ENCODE measurements around the gene SYNGR3. TPM values are rescaled to one million over a fixed set of nuclear protein-coding genes. Genes with fewer than 3 reads are reported as not detected.

Gene SYNGR3, protein sequence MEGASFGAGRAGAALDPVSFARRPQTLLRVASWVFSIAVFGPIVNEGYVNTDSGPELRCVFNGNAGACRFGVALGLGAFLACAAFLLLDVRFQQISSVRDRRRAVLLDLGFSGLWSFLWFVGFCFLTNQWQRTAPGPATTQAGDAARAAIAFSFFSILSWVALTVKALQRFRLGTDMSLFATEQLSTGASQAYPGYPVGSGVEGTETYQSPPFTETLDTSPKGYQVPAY
- total RNA-seq: 10 to 100 TPM in 1 of 2 experiments, 1 to 10 TPM in 1; 6.4 to 17.6 TPM

DNA sequence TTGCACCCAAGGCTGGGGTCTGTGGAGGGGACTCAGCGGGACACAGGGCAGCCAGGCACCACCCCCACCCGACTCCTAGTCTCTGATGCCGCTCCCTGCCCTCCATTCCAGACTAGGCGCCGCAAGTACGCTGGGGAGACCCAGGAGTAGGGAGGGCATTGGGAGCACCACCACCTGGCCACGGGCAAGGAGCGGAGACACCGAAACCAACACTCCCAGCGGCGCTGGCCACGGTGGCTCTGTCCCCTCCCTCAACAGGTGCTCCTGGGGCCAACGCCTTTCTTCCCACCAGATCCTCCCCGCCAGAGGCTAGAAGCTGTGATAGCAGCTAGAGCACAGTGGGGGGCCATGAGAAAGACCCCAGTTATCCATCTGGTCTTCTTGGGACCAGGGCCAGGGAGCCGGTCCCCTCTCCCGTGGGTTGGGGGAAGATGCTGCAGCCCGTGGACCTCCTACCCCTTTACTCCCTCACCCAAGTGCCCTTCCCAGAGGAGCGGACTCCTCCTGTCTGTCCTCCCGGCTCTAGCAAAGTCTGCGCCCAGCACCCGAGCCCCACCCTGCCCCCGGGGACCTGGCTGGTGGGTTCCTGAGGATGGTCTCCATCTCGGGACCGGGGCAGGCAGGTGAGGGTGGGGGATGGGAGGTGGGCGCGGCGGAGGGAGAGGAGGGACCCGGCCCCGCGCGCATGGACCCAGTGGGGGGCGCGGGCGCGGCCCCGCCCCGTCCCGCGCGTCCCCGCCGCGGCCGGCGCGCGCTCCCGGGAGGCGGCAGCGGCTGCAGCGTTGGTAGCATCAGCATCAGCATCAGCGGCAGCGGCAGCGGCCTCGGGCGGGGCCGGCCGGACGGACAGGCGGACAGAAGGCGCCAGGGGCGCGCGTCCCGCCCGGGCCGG is at the start of gene SYNGR3:
SYNGR3 (plus strand) TSS at position 762 of the 892 bp plus-strand sequence. CDS start 133 bp downstream, outside the sequence.
- Mint-ChIP-seq H3K4me3 (peak within 1 kb of the TSS; percentile 66), H3K27me3 (peaks cover 11% of the 10 kb centered on the region), H3K9me3 (ENCODE audit: low read depth) (no peaks in the 10 kb centered on the region), H3K27ac (peak within 1 kb of the TSS; percentile 78), H3K36me3 (peaks cover 8% of the 10 kb centered on the region), H3K4me1 (peaks cover 34% of the 10 kb centered on the region)
- no peak for ATAC-seq
- no peak for DNase-seq
- CTCF ChIA-PET: no interaction called here

DNA sequence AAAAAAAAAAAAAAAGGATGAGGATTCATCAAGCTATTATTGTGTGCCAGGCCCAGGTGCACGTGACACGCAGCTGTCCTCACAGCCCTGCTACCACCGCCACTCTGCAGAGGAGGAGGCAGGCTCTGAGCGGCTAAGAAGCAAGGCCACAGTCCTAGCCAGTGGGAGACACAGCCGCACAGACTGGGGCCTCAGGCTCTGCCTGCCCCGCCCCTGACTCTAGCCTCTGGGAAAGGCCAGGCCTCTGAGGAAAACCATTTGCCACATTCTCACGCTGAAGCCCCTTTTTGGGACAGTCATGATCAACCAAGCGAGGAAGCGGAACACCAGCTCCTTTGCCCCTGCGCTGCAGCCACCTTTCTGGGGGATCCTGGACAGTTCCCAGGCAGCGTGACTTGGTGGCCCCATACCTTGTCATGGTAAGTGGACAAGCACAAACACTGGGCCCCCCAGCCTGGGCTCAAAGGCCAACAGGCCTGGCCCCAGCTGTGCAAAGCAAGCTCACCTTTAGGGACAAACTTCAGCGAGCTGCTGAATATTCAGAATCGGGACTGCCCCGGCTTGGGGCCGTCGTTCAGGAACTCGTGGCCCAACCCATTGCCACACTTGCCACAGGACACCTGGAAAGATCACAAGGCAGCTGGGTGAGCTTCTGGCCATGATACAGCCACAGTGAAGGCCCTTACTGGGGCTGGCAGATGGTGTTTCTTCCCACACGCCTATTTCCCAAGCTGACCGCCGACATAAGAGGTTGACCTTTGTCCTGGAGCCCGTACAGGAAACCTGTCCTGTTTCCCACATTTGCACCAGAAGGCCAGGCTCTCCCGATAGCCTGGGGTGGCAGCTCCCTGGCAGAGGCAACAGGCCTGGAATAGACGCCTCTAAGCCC is 49.3 kb upstream of the SYNGR3 start:
- DNase-seq: no peak
- peaks cover 26% of the 10 kb centered on the region for H3K4me1 Mint-ChIP-seq
- H3K9me3 Mint-ChIP-seq (ENCODE audit: low read depth): no peaks in the 10 kb centered on the region
- H3K27ac Mint-ChIP-seq: no peak overlapping the region
- CTCF ChIA-PET: interaction anchor here (0.6 to 2.8 kb wide), 7 partner anchors 11 to 229 kb away, joined by 3 to 17 read pairs (median 5); partner anchors contain the start of genes NUBP2, SPSB3 and TBL3
- H3K36me3 Mint-ChIP-seq: peaks cover 8% of the 10 kb centered on the region
- H3K27me3 Mint-ChIP-seq: no peaks in the 10 kb centered on the region
- no peak for ATAC-seq
- H3K4me3 Mint-ChIP-seq: no peak overlapping the region

DNA sequence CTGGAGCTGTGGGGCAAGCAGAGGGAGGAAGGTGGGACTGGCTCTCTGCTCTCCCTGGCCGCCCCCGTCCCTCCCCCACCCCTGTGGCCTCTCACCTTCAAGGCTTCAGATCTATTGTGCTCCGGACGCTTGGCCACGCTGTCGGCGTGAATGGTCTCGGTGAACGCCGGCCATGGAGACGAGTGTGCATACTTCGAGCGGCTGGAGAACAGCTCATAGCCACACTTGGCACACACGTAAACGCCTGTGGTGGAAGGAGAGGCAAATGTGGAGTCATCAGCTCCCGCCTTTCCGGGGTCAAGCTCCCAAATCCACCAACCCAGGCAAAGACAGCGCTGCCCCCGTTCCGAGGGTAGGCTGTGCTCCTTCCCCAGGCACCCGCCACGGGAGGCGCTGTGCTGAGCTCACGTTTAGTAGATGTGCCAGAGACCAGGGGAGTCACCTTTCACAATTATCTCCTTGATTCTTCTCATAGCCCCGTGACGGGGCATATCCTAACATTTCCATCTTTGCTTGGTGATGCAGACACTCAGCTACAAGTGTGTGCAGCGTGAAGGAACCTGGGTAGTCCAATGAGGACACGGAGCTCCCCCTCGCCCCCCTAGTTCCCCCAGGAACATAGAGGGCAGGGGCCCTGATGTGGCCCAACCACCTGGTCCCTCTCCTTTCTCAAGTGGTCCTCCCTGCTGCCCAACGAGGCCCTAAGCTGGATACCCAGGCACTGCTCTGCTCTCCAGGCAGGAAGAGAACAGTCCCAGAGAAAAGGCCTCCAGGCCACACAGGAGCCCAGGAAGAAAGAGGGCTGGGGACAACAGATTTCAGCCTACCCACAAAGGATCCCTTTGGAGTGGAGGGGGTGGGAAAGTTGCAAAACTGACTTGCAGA is 48.4 kb upstream of the SYNGR3 start:
- H3K9me3 Mint-ChIP-seq (ENCODE audit: low read depth): no peaks in the 10 kb centered on the region
- CTCF ChIA-PET: interaction anchor here (0.6 to 2.8 kb wide), 7 partner anchors 10 to 230 kb away, joined by 3 to 17 read pairs (median 3); partner anchors contain the start of genes NUBP2, SPSB3 and TBL3
- ATAC-seq: no peak
- no peaks in the 10 kb centered on the region for H3K27me3 Mint-ChIP-seq
- no peak overlapping the region for H3K27ac Mint-ChIP-seq
- H3K4me3 Mint-ChIP-seq: peak overlapping the region; percentile 82
- no peak for DNase-seq
- H3K4me1 Mint-ChIP-seq: peaks cover 26% of the 10 kb centered on the region
- peaks cover 8% of the 10 kb centered on the region for H3K36me3 Mint-ChIP-seq

DNA sequence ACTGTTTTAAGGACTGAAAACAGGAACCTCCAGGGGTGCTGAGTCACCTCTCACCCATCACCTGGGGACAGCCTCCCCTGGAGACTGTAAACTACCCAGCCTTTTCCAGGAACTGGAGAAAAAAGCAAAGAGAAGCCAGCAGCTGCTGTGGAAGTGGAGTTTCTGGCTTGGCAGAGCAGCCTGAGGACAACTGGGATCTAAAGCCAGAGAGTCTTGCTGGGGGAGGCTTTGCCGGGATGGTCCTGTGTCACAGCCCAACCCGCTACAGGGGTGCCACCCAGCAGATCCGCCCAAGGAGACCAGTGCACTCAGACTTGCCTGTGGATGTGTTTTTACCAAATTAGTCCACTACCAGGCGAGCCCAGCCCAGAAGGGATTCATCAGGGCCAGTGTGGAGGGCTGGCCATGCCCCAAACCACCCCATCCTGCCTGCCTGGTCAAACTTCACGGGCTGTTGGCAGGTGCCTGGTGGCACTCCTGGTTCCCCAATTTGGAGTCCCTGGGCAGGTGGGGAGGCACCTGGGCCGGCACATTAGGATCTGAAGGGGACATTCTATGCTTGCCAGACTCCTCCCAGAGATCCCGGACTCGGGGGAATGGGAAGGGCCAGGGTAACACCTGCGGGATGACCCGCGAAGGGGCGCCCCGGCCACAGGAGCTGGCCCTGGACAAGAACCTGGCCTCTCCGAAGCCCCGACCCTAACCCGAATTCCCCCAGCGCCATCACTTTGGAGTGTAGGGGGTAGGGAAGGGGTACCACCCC is 47.5 kb upstream of the SYNGR3 start:
- Mint-ChIP-seq H3K27me3 (no peaks in the 10 kb centered on the region), H3K4me1 (peaks cover 26% of the 10 kb centered on the region), H3K4me3 (peak overlapping the region; percentile 82), H3K36me3 (peaks cover 8% of the 10 kb centered on the region), H3K27ac (peak overlapping the region; percentile 78), H3K9me3 (ENCODE audit: low read depth) (no peaks in the 10 kb centered on the region)
- ATAC-seq (no peak), DNase-seq (no peak)
- CTCF ChIA-PET: interaction anchor here (0.8 to 2.8 kb wide), 6 partner anchors 10 to 198 kb away, joined by 3 to 17 read pairs (median 4); partner anchors contain the start of genes NUBP2, SPSB3 and TBL3

- DNase-seq (peak; percentile 100), ATAC-seq (peak; percentile 96)
- H3K9me3 Mint-ChIP-seq (ENCODE audit: low read depth): no peaks in the 10 kb centered on the region
- H3K27ac Mint-ChIP-seq: peak within 1 kb of the TSS; percentile 78
- peak within 1 kb of the TSS; percentile 82 for H3K4me3 Mint-ChIP-seq
- CTCF ChIA-PET: interaction anchor here (0.6 to 1.7 kb wide), 9 partner anchors 10 to 969 kb away, joined by 3 to 9 read pairs (median 4); partner anchors contain the start of genes ECI1, FLYWCH1, NDUFB10 and TBL3
- H3K27me3 Mint-ChIP-seq: no peaks in the 10 kb centered on the region
- peaks cover 6% of the 10 kb centered on the region for H3K36me3 Mint-ChIP-seq
- H3K4me1 Mint-ChIP-seq: peaks cover 26% of the 10 kb centered on the region
These were observed 46.7 kb upstream of the SYNGR3 start, which contains the start of gene MSRB1 for GRCh38 chr16:1942810-1943726. Gene MSRB1, minus strand, starts transcription at chr16:1943199. Its CDS starts 43 bp downstream, at chr16:1943156.

DNA sequence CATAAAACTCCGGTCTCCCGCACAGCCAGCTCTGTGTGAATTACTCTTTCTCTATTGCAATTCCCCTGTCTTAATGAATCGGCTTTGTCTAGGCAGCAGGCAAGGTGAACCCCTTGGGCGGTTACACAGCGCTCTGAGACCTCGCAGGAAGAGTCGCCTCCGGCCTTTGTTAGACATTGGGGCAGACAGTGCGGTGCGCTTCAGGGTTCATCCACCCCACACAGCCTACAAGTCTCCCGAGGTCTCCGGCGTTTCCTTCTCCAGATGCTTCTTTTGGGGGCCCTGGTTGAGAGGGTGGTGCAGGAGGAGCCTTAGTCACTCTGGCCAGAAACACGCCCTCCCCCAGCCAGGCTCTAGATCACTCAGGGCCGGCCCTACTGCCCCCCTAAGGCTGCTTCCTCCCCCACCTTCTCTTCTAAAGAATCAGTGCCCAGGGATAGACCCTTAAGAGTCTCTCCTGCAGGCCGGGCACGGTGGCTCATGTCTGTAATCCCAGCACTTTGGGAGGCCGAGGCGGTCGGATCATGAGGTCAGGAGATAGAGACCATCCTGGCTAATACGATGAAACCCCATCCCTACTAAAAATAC is 45.1 kb upstream of the SYNGR3 start:
- Mint-ChIP-seq H3K4me3 (peak overlapping the region; percentile 82), H3K9me3 (ENCODE audit: low read depth) (no peaks in the 10 kb centered on the region), H3K27ac (peak overlapping the region; percentile 78), H3K36me3 (no peaks in the 10 kb centered on the region), H3K27me3 (no peaks in the 10 kb centered on the region), H3K4me1 (peaks cover 26% of the 10 kb centered on the region)
- DNase-seq: no peak
- ATAC-seq: no peak
- CTCF ChIA-PET: interaction anchor here (1.2 to 1.7 kb wide), 3 partner anchors 15 to 967 kb away, joined by 3 to 5 read pairs (median 4); partner anchors contain the start of genes FLYWCH1 and NDUFB10

DNA sequence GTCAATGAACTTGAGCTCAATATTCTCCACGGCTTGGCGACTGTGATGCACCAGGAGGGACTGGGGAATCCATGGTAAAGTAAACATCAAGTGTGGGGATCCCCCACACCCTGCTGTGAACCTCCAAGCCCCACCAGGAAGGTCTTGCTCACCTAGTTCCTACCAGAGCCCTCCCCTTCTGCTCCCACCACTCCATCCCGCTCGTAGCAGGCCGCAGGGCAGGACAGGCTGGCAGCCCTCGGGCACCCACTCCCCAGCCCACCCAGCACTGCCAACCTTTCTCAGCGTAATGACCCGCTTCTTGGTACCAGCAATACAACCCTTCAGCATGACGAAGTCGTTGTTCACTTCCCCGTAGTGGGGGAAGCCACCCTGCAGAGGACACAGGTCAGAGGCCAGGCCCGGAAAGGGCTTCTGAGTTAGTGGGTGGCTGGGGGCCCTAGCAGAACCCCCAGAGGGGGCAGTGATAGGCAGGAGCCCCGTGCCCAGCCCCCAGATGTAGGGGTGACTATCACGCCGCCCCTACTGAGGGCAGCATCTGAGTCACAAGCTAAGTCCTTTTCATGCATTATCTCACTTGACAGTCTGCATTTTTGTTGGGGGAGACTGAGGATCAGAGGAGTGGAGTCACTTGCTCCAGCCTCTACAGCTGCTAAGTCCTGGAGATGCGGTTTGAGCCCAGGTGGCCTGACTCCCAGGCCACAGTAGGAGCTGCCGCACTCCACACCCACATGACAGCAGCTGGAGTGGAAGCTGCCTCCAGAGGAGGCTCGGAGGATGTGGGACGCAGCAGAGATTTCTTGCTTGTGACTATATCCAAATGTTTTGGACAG is 44.0 kb upstream of the SYNGR3 start:
- Mint-ChIP-seq H3K4me3 (no peak overlapping the region), H3K27me3 (no peaks in the 10 kb centered on the region), H3K9me3 (ENCODE audit: low read depth) (no peaks in the 10 kb centered on the region), H3K36me3 (no peaks in the 10 kb centered on the region), H3K27ac (no peak overlapping the region), H3K4me1 (peaks cover 26% of the 10 kb centered on the region)
- no peak for ATAC-seq
- CTCF ChIA-PET: interaction anchor here (0.8 to 1.2 kb wide), 2 partner anchors 17 to 20 kb away, joined by 3 read pairs; no protein-coding TSS in a partner anchor
- no peak for DNase-seq

DNA sequence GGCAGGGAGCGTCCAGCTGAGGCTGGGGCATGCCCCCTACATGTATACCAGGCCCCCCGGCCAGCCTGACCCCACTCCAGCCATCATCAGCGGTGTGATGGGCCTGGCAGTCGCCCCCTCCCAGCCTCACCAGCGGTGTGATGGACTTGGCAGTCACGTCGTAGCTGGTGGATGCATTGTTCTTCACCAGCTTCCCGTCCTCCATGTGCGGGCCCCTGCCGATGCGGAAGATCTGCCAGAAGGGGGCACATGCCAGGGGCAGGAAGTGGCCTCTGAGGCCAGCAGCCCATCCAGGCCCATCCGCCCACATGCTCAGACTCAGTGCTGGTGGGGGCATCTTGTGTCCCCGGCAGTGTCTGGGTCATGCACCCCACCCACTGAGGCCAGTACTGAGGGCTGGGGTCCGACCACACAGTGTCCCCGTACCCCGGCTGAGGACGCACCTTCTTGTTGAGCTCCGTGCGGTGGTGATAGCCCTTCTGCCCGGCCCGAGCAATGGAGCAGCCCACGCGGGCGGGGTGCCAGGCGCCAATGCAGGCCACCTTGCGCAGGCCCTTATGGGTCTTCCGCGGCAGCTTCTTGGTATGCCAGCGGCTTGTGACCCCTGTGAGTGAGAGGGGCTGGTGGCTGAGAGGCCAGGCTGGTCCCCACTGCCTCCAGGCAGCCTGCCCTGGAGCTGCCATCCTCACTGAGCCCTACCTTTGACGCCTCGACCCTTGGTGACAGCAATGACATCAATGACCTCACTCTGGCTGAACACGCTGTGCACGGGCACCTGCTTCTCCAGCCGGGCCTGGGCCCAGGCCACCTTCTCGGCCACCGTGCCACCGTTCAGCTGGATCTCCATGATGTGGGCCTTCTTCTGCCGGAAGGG is 43.0 kb upstream of the SYNGR3 start:
- Mint-ChIP-seq H3K27ac (no peak overlapping the region), H3K9me3 (ENCODE audit: low read depth) (no peaks in the 10 kb centered on the region), H3K4me3 (no peak overlapping the region), H3K36me3 (no peaks in the 10 kb centered on the region), H3K4me1 (peaks cover 23% of the 10 kb centered on the region), H3K27me3 (no peaks in the 10 kb centered on the region)
- DNase-seq: no peak
- CTCF ChIA-PET: no interaction called here
- ATAC-seq: no peak

- peaks cover 17% of the 10 kb centered on the region for H3K4me1 Mint-ChIP-seq
- H3K27me3 Mint-ChIP-seq: no peaks in the 10 kb centered on the region
- H3K9me3 Mint-ChIP-seq (ENCODE audit: low read depth): no peaks in the 10 kb centered on the region
- no peak overlapping the region for H3K27ac Mint-ChIP-seq
- H3K4me3 Mint-ChIP-seq: no peak overlapping the region
- no peak for ATAC-seq
- no peaks in the 10 kb centered on the region for H3K36me3 Mint-ChIP-seq
- DNase-seq: no peak
- CTCF ChIA-PET: no interaction called here
These were observed 42.5 kb upstream of the SYNGR3 start for GRCh38 chr16:1947369-1947670.

Data from activated CD8-positive, alpha-beta memory T cell treated with anti-CD3 and anti-CD28 coated beads, Interleukin-2, amount 10 ng/mL, durations not matched to agents 7 days and 5 days (primary cell).